ENCODE measurements around the gene EDA. TPM values are rescaled to one million over a fixed set of nuclear protein-coding genes. Genes with fewer than 3 reads are reported as not detected.

The EDA gene
- total RNA-seq, 1 donor from 2014 or later = 3.0 TPM

DNA sequence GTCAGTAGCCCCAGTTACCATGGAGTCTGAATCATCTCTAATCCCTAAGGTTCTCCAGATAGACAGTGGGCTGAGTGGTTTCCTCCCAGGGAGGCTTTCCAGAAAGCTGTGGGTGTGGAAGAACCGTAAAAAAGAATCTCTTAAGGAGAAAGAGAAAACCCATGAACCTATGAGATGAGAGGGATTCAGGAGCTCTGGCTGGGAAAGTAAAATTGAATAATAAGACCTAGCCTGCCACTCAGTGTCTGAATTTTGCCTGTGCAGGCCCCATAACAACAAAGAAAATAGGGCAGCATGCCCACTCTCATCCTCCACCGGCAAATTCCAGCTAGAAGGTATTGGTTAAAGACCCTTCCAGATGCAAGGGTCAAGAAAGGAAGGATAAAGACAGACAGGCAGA, 416.9 kb downstream of the EDA start:
- TF ChIP-seq, protein P1, sequence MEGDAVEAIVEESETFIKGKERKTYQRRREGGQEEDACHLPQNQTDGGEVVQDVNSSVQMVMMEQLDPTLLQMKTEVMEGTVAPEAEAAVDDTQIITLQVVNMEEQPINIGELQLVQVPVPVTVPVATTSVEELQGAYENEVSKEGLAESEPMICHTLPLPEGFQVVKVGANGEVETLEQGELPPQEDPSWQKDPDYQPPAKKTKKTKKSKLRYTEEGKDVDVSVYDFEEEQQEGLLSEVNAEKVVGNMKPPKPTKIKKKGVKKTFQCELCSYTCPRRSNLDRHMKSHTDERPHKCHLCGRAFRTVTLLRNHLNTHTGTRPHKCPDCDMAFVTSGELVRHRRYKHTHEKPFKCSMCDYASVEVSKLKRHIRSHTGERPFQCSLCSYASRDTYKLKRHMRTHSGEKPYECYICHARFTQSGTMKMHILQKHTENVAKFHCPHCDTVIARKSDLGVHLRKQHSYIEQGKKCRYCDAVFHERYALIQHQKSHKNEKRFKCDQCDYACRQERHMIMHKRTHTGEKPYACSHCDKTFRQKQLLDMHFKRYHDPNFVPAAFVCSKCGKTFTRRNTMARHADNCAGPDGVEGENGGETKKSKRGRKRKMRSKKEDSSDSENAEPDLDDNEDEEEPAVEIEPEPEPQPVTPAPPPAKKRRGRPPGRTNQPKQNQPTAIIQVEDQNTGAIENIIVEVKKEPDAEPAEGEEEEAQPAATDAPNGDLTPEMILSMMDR (IDR thresholded peaks at IDR 0.05; ENCODE audit: unreplicated experiment) = no peak
- H3K4me3 Mint-ChIP-seq (ENCODE audit: low read depth) = no peak overlapping the region
- peaks cover 1% of the 10 kb centered on the region for H3K4me1 Mint-ChIP-seq (ENCODE audit: low read depth)
- no peaks in the 10 kb centered on the region for H3K36me3 Mint-ChIP-seq (ENCODE audit: insufficient read depth)
- H3K27me3 Mint-ChIP-seq = no peaks in the 10 kb centered on the region
- DNase-seq (ENCODE audit: low spot score, unreplicated experiment) = no peak
- H3K9me3 Mint-ChIP-seq (ENCODE audit: low read depth) = peaks cover 4% of the 10 kb centered on the region
- H3K27ac Mint-ChIP-seq = no peak overlapping the region

DNA sequence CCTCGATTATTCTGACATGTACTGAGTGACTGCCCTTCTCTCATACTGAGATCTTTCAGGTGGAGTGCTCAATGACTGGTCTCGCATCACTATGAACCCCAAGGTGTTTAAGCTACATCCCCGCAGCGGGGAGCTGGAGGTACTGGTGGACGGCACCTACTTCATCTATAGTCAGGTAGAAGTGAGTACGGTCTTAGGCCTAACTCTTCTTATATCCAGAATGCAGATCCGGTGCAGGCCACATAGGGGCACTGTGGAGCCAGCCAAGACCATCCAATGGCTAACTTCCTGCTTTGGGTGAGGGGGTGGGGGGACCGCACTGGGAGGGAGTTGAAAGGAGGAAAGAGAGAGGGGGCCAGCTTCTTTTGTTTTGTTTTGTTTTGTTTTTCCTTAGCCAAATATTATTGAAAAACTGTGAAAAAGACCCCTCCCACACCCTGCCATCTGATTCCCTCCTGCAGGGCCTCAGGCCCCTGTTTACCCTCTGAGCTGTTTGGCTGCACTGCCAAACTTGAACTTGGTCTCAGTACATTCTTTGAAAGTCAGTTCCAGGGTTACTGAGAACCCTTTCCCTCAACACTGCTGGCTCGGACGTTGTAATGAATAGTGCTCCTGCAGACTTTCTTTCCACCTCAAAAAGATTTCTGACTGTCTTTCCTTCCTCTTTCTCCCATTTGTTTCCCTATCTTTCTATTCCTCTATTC, 417.6 kb downstream of the EDA start:
- Mint-ChIP-seq H3K36me3 (ENCODE audit: insufficient read depth) (no peaks in the 10 kb centered on the region), H3K27me3 (no peaks in the 10 kb centered on the region), H3K27ac (no peak overlapping the region), H3K4me3 (ENCODE audit: low read depth) (no peak overlapping the region), H3K9me3 (ENCODE audit: low read depth) (peaks cover 6% of the 10 kb centered on the region), H3K4me1 (ENCODE audit: low read depth) (peaks cover 1% of the 10 kb centered on the region)
- no peak for DNase-seq (ENCODE audit: low spot score, unreplicated experiment)
- TF ChIP-seq, protein P1 (IDR thresholded peaks at IDR 0.05; ENCODE audit: unreplicated experiment) = peak; percentile 50

DNA sequence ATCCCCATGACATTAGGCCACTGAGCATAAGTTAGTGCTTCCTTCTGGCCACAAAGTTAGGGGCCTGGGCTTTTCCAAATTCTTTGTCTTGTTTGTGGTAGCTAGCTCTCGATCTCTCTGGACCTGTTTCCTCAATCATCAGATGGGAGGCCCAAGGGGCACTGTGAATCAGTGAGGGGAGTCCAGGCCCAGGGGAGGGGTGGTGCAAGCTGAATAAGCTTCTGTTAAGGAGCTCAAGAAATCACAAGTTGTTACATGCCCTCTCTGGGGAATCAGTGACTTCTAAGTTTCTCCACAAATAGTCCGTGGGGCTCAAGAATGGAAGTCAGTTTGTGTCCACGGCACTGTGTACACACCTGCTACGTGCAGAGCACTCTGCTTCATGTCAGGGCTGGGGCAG, 418.7 kb downstream of the EDA start:
- Mint-ChIP-seq H3K27ac (no peak overlapping the region), H3K4me3 (ENCODE audit: low read depth) (no peak overlapping the region), H3K4me1 (ENCODE audit: low read depth) (peaks cover 1% of the 10 kb centered on the region), H3K36me3 (ENCODE audit: insufficient read depth) (no peaks in the 10 kb centered on the region), H3K27me3 (no peaks in the 10 kb centered on the region), H3K9me3 (ENCODE audit: low read depth) (peaks cover 6% of the 10 kb centered on the region)
- no peak for DNase-seq (ENCODE audit: low spot score, unreplicated experiment)
- TF ChIP-seq, protein P1 (IDR thresholded peaks at IDR 0.05; ENCODE audit: unreplicated experiment) = no peak

DNA sequence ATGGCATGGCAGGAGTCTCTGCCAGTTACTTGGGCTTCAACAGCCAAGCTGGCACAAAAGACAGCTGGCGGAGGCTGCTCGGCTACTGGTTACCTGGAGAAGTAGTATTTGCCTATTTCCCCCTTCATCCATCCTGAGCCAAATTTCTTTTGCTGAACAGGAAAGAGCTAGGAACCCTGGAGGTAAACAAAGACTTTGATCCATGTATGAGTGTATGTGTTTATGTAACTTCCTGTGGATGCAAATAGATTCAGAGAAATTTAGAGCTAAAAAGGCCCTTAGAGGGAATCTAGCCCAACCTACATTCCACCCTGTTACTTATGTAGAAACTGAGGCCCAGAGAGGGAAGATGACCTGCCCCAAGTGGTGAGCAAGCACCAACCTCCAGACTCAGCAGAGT, 422.6 kb downstream of the EDA start:
- peaks cover 6% of the 10 kb centered on the region for H3K9me3 Mint-ChIP-seq (ENCODE audit: low read depth)
- H3K4me3 Mint-ChIP-seq (ENCODE audit: low read depth) = no peak overlapping the region
- no peak overlapping the region for H3K27ac Mint-ChIP-seq
- no peaks in the 10 kb centered on the region for H3K36me3 Mint-ChIP-seq (ENCODE audit: insufficient read depth)
- peaks cover 1% of the 10 kb centered on the region for H3K4me1 Mint-ChIP-seq (ENCODE audit: low read depth)
- DNase-seq (ENCODE audit: low spot score, unreplicated experiment) = no peak
- no peaks in the 10 kb centered on the region for H3K27me3 Mint-ChIP-seq
- TF ChIP-seq, protein P1 (IDR thresholded peaks at IDR 0.05; ENCODE audit: unreplicated experiment) = no peak

DNA sequence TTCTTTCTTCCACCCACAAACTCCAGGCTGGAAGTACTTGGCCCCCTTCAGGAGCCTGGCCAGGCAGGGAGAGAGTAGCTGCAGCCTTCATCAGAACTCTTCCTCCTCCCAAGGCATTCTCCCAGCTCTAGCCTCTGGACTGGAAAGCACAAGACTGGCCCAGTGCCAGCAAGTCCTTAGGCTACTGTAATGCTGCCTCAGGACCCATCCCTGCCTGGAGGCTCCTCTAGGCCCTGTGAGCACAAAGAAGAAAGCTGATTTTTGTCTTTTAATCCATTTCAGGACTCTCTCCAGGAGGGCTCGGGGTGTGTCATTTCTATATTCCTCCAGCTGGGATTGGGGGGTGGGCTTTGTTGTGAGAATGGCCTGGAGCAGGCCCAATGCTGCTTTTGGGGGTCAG, 423.0 kb downstream of the EDA start:
- H3K27ac Mint-ChIP-seq = no peak overlapping the region
- H3K4me1 Mint-ChIP-seq (ENCODE audit: low read depth) = peaks cover 1% of the 10 kb centered on the region
- DNase-seq (ENCODE audit: low spot score, unreplicated experiment) = no peak
- H3K36me3 Mint-ChIP-seq (ENCODE audit: insufficient read depth) = no peaks in the 10 kb centered on the region
- peaks cover 4% of the 10 kb centered on the region for H3K9me3 Mint-ChIP-seq (ENCODE audit: low read depth)
- no peak overlapping the region for H3K4me3 Mint-ChIP-seq (ENCODE audit: low read depth)
- no peaks in the 10 kb centered on the region for H3K27me3 Mint-ChIP-seq
- TF ChIP-seq, protein P1 (IDR thresholded peaks at IDR 0.05; ENCODE audit: unreplicated experiment) = no peak
